Activated T-helper 1 cell treated with anti-CD3 and anti-CD28 coated beads, Interleukin-12 subunit alpha, Interleukin-12 subunit beta, Interleukin-2, Interleukin-4 antibody, amounts not matched to agents 30 ng/mL and 10 ng/mL and 1 ng/mL, durations not matched to agents 14 hours and 24 hours and 36 hours (primary cell): ENCODE results near the gene CLCA1. TPM values are rescaled to one million over a fixed set of nuclear protein-coding genes. Genes with fewer than 3 reads are reported as not detected.

Experiments
- total RNA-seq: library from RNA; stranded (reverse); gene quantifications from 2 replicates; pipeline ENCODE4 v1.2.3, GENCODE V29; 2022

CLCA1 gene
- total RNA-seq, 1 donor from 2014 or later = not detected

Other genes with a start within 250 kb of the CLCA1 start
- gene ODF2L, start 72.6 kb upstream of the CLCA1 start, total RNA-seq = 21.0 and 22.4 TPM in 2 replicates
- not detected in 2 replicates for gene CLCA2, start 44.8 kb upstream of the CLCA1 start, total RNA-seq
- gene CLCA4, start 78.2 kb downstream of the CLCA1 start, total RNA-seq = not detected in 2 replicates
- 63.4 and 66.8 TPM in 2 replicates for gene SH3GLB1, start 235.6 kb downstream of the CLCA1 start, total RNA-seq